H9 (cell line): ENCODE data around the gene PAIP2. TPM values are rescaled to one million over a fixed set of nuclear protein-coding genes. Genes with fewer than 3 reads are reported as not detected.

Experiments
- DNase-seq: peaks from one replicate; pipeline ENCODE4 v3.0.0-alpha.2; 2017
- H2AFZ ChIP-seq: one replicate; pipeline ENCODE4 v1.6.1; 2013; ENCODE audit warnings: mild to moderate bottlenecking, low read length, control low read depth, moderate library complexity
- H2AK5ac ChIP-seq: 2 replicates; pipeline ENCODE4 v1.6.1; 2013; ENCODE audit warnings: low read length, control low read depth, mixed read lengths; ENCODE audit not compliant: insufficient read length
- H2BK120ac ChIP-seq: one replicate; pipeline ENCODE4 v1.6.1; 2013; ENCODE audit warnings: low read depth, mild to moderate bottlenecking, low read length, control low read depth, inconsistent platforms; ENCODE audit not compliant: poor library complexity, severe bottlenecking
- H2BK12ac ChIP-seq: 2 replicates; pipeline ENCODE4 v1.6.1; 2013; ENCODE audit warnings: low read length, control low read depth, mixed read lengths, low read depth; ENCODE audit not compliant: insufficient read length
- H2BK15ac ChIP-seq: 2 replicates; pipeline ENCODE4 v1.6.1; 2013; ENCODE audit warnings: low read depth, low read length, control low read depth
- H2BK20ac ChIP-seq: one replicate; pipeline ENCODE4 v1.6.1; 2013; ENCODE audit warnings: low read depth, mild to moderate bottlenecking, low read length, control low read depth, inconsistent platforms; ENCODE audit not compliant: poor library complexity, severe bottlenecking
- H2BK5ac ChIP-seq: 2 replicates; pipeline ENCODE4 v1.6.1; 2013; ENCODE audit warnings: low read length, control low read depth, mixed read lengths; ENCODE audit not compliant: insufficient read length
- H3K14ac ChIP-seq: 2 replicates; pipeline ENCODE4 v1.6.1; 2013; ENCODE audit warnings: low read length, control low read depth; ENCODE audit not compliant: insufficient read depth
- H3K18ac ChIP-seq: 2 replicates; pipeline ENCODE4 v1.6.1; 2013; ENCODE audit warnings: low read depth, mild to moderate bottlenecking, mixed read lengths, low read length, control low read depth; ENCODE audit not compliant: insufficient read length
- H3K23ac ChIP-seq: 2 replicates; pipeline ENCODE4 v1.6.1; 2013; ENCODE audit warnings: low read length, control low read depth, mixed read lengths, low read depth; ENCODE audit not compliant: insufficient read length
- H3K23me2 ChIP-seq: 2 replicates; pipeline ENCODE4 v1.6.1; 2013; ENCODE audit warnings: low read depth, mild to moderate bottlenecking, mixed read lengths, low read length, control low read depth; ENCODE audit not compliant: insufficient read length, poor library complexity, severe bottlenecking
- H3K27ac ChIP-seq: 2 replicates; pipeline ENCODE4 v1.5.1; 2013; ENCODE audit warnings: low read length, control low read depth, mixed read lengths, low read depth; ENCODE audit not compliant: insufficient read length
- H3K27me3 ChIP-seq: 2 replicates; pipeline ENCODE4 v1.6.1; 2013; ENCODE audit warnings: low read length, control low read depth, inconsistent platforms; ENCODE audit not compliant: insufficient read depth
- H3K4ac ChIP-seq: 2 replicates; pipeline ENCODE4 v1.6.1; 2013; ENCODE audit warnings: low read depth, mild to moderate bottlenecking, control low read depth, inconsistent platforms, low read length, moderate library complexity
- H3K4me1 ChIP-seq: 2 replicates; pipeline ENCODE4 v1.6.1; 2013; ENCODE audit warnings: low read length, control low read depth, inconsistent platforms; ENCODE audit not compliant: insufficient read depth
- H3K4me2 ChIP-seq: 2 replicates; pipeline ENCODE4 v1.6.1; 2013; ENCODE audit warnings: low read length, control low read depth, mixed read lengths; ENCODE audit not compliant: insufficient read length, insufficient read depth
- H3K56ac ChIP-seq: 2 replicates; pipeline ENCODE4 v1.6.1; 2013; ENCODE audit warnings: low read depth, mild to moderate bottlenecking, mixed read lengths, low read length, control low read depth; ENCODE audit not compliant: insufficient read length
- H3K79me1 ChIP-seq: 2 replicates; pipeline ENCODE4 v1.6.1; 2013; ENCODE audit warnings: low read depth, mild to moderate bottlenecking, moderate library complexity, low read length, control low read depth, inconsistent platforms; ENCODE audit not compliant: insufficient read depth, poor library complexity, severe bottlenecking
- H3K79me2 ChIP-seq: 2 replicates; pipeline ENCODE4 v1.6.1; 2013; ENCODE audit warnings: low read length, control low read depth, inconsistent platforms; ENCODE audit not compliant: insufficient read depth
- H3K9ac ChIP-seq: 2 replicates; pipeline ENCODE4 v1.6.1; 2013; ENCODE audit warnings: low read length, control low read depth, mixed read lengths; ENCODE audit not compliant: insufficient read length; ENCODE audit errors: extremely low read depth
- H3K9me3 ChIP-seq: one replicate; pipeline ENCODE4 v1.6.1; 2013; ENCODE audit warnings: low read depth, low read length, inconsistent platforms; ENCODE audit not compliant: control insufficient read depth
- H3T11ph ChIP-seq: one replicate; pipeline ENCODE4 v1.6.1; 2013; ENCODE audit warnings: mild to moderate bottlenecking, low read length, control low read depth, inconsistent platforms
- H4K20me1 ChIP-seq: one replicate; pipeline ENCODE4 v1.6.1; 2013; ENCODE audit not compliant: control insufficient read depth, insufficient read length, insufficient read depth
- H4K5ac ChIP-seq: 2 replicates; pipeline ENCODE4 v1.6.1; 2013; ENCODE audit warnings: low read depth, mild to moderate bottlenecking, mixed read lengths, low read length, control low read depth; ENCODE audit not compliant: insufficient read length
- H4K8ac ChIP-seq: replicated peaks from 2 replicates; pipeline ENCODE4 v1.6.1; 2013; ENCODE audit warnings: low read length, control low read depth, mixed read lengths, low read depth; ENCODE audit not compliant: insufficient read length
- H4K91ac ChIP-seq: 2 replicates; pipeline ENCODE4 v1.6.1; 2013; ENCODE audit warnings: low read depth, mild to moderate bottlenecking, moderate library complexity, mixed read lengths, low read length, control low read depth; ENCODE audit not compliant: insufficient read length
- H3K27ac Mint-ChIP-seq, 3 experiments: 2 replicates in 2 of 3; 3 replicates in 1 of 3; pipeline ENCODE4 v1.8.0; 2020 to 2021; ENCODE audit warnings: mixed read lengths in 3 of 3, mild to moderate bottlenecking in 1 of 3, moderate library complexity in 1 of 3
- H3K27me3 Mint-ChIP-seq: 2 replicates; pipeline ENCODE4 v1.8.0; 2021; ENCODE audit warnings: low read depth, mild to moderate bottlenecking, moderate library complexity, mixed read lengths
- H3K36me3 Mint-ChIP-seq, 3 experiments: 2 replicates in 2 of 3; 3 replicates in 1 of 3; pipeline ENCODE4 v1.8.0; 2020 to 2021; ENCODE audit warnings: low read depth in 3 of 3, mixed read lengths in 3 of 3; ENCODE audit not compliant: insufficient read depth in 1 of 3
- H3K4me1 Mint-ChIP-seq, 2 experiments: 2 replicates each; pipeline ENCODE4 v1.8.0; 2020; ENCODE audit warnings: mixed read lengths in 2 of 2
- H3K4me3 Mint-ChIP-seq, 2 experiments: 2 replicates in 1 of 2; 3 replicates in 1 of 2; pipeline ENCODE4 v1.8.0; 2020 to 2021; ENCODE audit warnings: mild to moderate bottlenecking in 2 of 2, mixed read lengths in 2 of 2, moderate library complexity in 1 of 2
- H3K9me3 Mint-ChIP-seq, 2 experiments: 2 replicates in 1 of 2; 3 replicates in 1 of 2; pipeline ENCODE4 v1.8.0; 2020; ENCODE audit warnings: mild to moderate bottlenecking in 2 of 2, mixed read lengths in 2 of 2, moderate library complexity in 1 of 2
- CTCF ChIP-seq: fragments of 200-600 bp; sonication (generic); conservative IDR thresholded peaks from 3 replicates; pipeline ENCODE4 v1.8.0; 2021; ENCODE audit warnings: antibody characterized with exemption, mild to moderate bottlenecking
- WGBS: extraction: QIAGEN DNeasy Blood & Tissue Kit; methylation state at CpG from one replicate; pipeline ENCODE4 v1.1.7; 2013; ENCODE audit warnings: missing lambda C conversion rate, low lambda C conversion rate, mixed read lengths; ENCODE audit not compliant: insufficient read length; ENCODE audit errors: extremely low coverage; 5-methylcytosine and 5-hydroxymethylcytosine counted together
- total RNA-seq: library from RNA; stranded (reverse); gene quantifications from 2 replicates; pipeline ENCODE4 v1.2.1, GENCODE V29; 2021

PAIP2 gene
- total RNA-seq, 1 experiment from 2014 or later: 121 TPM

GRCh38 chr5:139417214-139417613 lies 75.6 kb downstream of the PAIP2 start:
- Histone ChIP-seq H2BK120ac (no peak overlapping the region), H3K14ac (no peak overlapping the region), H3K27ac (no peak overlapping the region), H3K27me3 (no peaks in the 10 kb centered on the region), H2BK5ac (no peak overlapping the region), H3K9ac (no peak overlapping the region), H2BK20ac (no peak overlapping the region), H4K5ac (no peak overlapping the region), H3K4me2 (no peak overlapping the region), H3K23me2 (no peaks in the 10 kb centered on the region), H3K4me1 (no peaks in the 10 kb centered on the region), H2AK5ac (no peak overlapping the region), H3K4ac (no peak overlapping the region), H4K20me1 (no peaks in the 10 kb centered on the region), H3K18ac (no peak overlapping the region), H2BK12ac (no peak overlapping the region), H3K9me3 (no peaks in the 10 kb centered on the region), H3K79me2 (no peaks in the 10 kb centered on the region), H3T11ph (no peak overlapping the region), H2AFZ (no peak overlapping the region), H3K79me1 (no peaks in the 10 kb centered on the region), H3K23ac (no peak overlapping the region), H4K8ac (no peak overlapping the region), H3K56ac (no peak overlapping the region), H4K91ac (no peak overlapping the region), H2BK15ac (no peak overlapping the region)
- no peak overlapping the region for H3K4me3 Mint-ChIP-seq
- peaks cover 1% of the 10 kb centered on the region for H3K27me3 Mint-ChIP-seq
- no peak for DNase-seq
- no peaks in the 10 kb centered on the region for H3K9me3 Mint-ChIP-seq
- peaks cover 0 to 48% (median 40%) of the 10 kb centered on the region in 3 experiments; a peak in 5 of 7 replicates for H3K36me3 Mint-ChIP-seq
- H3K4me1 Mint-ChIP-seq: peaks cover 15 to 22% of the 10 kb centered on the region in 2 experiments
- WGBS: no CpG with 5 or more reads among the region's 4 CpGs
- H3K27ac Mint-ChIP-seq: no peak overlapping the region
- TF ChIP-seq CTCF: no peak
